Calu3 (cell line): ENCODE measurements around the gene ABHD14A. TPM values are rescaled to one million over a fixed set of nuclear protein-coding genes. Genes with fewer than 3 reads are reported as not detected.

Experiments
- BruUV-seq: library from RNA; stranded (reverse); fragments of 400-500 nt; replicated peaks from 2 replicates; lab custom pipeline; 2021; lab: Mats Ljungman, UMichigan
- CTCF ChIA-PET: fragments of 300-600 bp; sonication (Branson Sonifier 250); formaldehyde crosslinking; loops from one replicate; lab custom pipeline; 2022; ENCODE audit warnings: antibody characterized with exemption; lab: Charles Lee
- DNase-seq: peaks from one replicate; pipeline ENCODE4 v3.0.0; 2022
- H3K27ac Mint-ChIP-seq: one replicate; pipeline ENCODE4 v1.8.0; 2022; ENCODE audit warnings: mixed read lengths; ENCODE audit not compliant: unreplicated experiment
- H3K27me3 Mint-ChIP-seq: one replicate; pipeline ENCODE4 v1.8.0; 2022; ENCODE audit warnings: mixed read lengths; ENCODE audit not compliant: unreplicated experiment
- H3K36me3 Mint-ChIP-seq: one replicate; pipeline ENCODE4 v1.8.0; 2022; ENCODE audit warnings: mild to moderate bottlenecking, moderate library complexity, mixed read lengths; ENCODE audit not compliant: insufficient read depth, unreplicated experiment
- H3K4me1 Mint-ChIP-seq: one replicate; pipeline ENCODE4 v1.8.0; 2022; ENCODE audit warnings: mild to moderate bottlenecking, low read depth, mixed read lengths; ENCODE audit not compliant: unreplicated experiment
- H3K4me3 Mint-ChIP-seq: one replicate; pipeline ENCODE4 v1.8.0; 2022; ENCODE audit warnings: mild to moderate bottlenecking, low read depth, moderate library complexity, mixed read lengths; ENCODE audit not compliant: unreplicated experiment
- H3K9me3 Mint-ChIP-seq: one replicate; pipeline ENCODE4 v1.8.0; 2022; ENCODE audit warnings: low read depth, mixed read lengths; ENCODE audit not compliant: unreplicated experiment
- CTCF ChIP-seq: fragments of 200-600 bp; IDR thresholded peaks from one replicate; pipeline ENCODE4 v1.8.0; 2022; ENCODE audit warnings: antibody characterized with exemption; ENCODE audit not compliant: unreplicated experiment
- intact Hi-C: fragments of 100-400 bp; cut with micrococcal nuclease; formaldehyde crosslinking; loops from one replicate; pipeline ENCODE4 v1.10.0; 2022; ENCODE audit not compliant: unreplicated experiment
- total RNA-seq: library from RNA; stranded (reverse); gene quantifications from 2 replicates; pipeline ENCODE4 v1.2.3, GENCODE V29; 2022

Gene ABHD14A
- total RNA-seq, 1 experiment from 2014 or later, result 6.6 TPM

- no peaks in the 10 kb centered on the region for H3K4me1 Mint-ChIP-seq
- H3K27ac Mint-ChIP-seq, result no peak overlapping the region
- H3K9me3 Mint-ChIP-seq, result no peaks in the 10 kb centered on the region
- no peak for TF ChIP-seq CTCF
- no peaks in the 10 kb centered on the region for H3K27me3 Mint-ChIP-seq
- CTCF ChIA-PET, result no interaction called here
- DNase-seq, result no peak
- intact Hi-C loops, result no loop called here
- H3K36me3 Mint-ChIP-seq, result peaks cover 14% of the 10 kb centered on the region
- H3K4me3 Mint-ChIP-seq, result no peak overlapping the region
- no TSS peak for BruUV-seq
Measured at GRCh38 chr3:51929420-51930003, 45.4 kb upstream of the ABHD14A start.

DNA sequence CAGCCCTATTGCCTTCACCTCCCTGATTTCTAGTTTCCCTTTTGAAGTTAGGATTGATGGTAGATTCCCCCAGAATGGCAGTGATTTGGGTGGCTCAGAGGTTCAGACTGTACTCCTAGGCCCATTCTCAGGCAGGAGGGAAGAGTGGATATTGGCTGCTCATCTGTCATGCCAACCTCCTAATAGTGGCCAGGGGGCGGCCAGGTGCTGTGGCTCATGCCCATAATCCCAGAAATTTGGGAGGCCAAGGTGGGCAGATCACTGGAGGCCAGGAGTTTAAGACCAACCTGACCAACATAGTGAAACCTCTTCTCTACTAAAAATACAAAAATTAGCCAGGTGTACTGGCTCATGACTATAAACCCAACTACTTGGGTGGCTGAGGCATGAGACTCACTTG is 44.4 kb upstream of the ABHD14A start:
- Mint-ChIP-seq H3K27me3 (no peaks in the 10 kb centered on the region), H3K36me3 (peaks cover 20% of the 10 kb centered on the region), H3K4me3 (no peak overlapping the region), H3K9me3 (no peaks in the 10 kb centered on the region), H3K27ac (no peak overlapping the region), H3K4me1 (no peaks in the 10 kb centered on the region)
- DNase-seq, result no peak
- BruUV-seq, result no TSS peak
- intact Hi-C loops, result no loop called here
- no peak for TF ChIP-seq CTCF
- CTCF ChIA-PET, result no interaction called here

- Mint-ChIP-seq H3K4me1 (no peaks in the 10 kb centered on the region), H3K9me3 (no peaks in the 10 kb centered on the region), H3K27me3 (no peaks in the 10 kb centered on the region), H3K27ac (no peak overlapping the region), H3K36me3 (peaks cover 28% of the 10 kb centered on the region), H3K4me3 (no peak overlapping the region)
- no peak for DNase-seq
- CTCF ChIA-PET, result interaction anchor here (0.8 kb wide), 1 partner anchor 12 kb away, joined by 3 read pairs; no protein-coding TSS in a partner anchor
- no TSS peak for BruUV-seq
- no peak for TF ChIP-seq CTCF
- intact Hi-C loops, result no loop called here
Measured at GRCh38 chr3:51931756-51932155, 43.1 kb upstream of the ABHD14A start.

DNA sequence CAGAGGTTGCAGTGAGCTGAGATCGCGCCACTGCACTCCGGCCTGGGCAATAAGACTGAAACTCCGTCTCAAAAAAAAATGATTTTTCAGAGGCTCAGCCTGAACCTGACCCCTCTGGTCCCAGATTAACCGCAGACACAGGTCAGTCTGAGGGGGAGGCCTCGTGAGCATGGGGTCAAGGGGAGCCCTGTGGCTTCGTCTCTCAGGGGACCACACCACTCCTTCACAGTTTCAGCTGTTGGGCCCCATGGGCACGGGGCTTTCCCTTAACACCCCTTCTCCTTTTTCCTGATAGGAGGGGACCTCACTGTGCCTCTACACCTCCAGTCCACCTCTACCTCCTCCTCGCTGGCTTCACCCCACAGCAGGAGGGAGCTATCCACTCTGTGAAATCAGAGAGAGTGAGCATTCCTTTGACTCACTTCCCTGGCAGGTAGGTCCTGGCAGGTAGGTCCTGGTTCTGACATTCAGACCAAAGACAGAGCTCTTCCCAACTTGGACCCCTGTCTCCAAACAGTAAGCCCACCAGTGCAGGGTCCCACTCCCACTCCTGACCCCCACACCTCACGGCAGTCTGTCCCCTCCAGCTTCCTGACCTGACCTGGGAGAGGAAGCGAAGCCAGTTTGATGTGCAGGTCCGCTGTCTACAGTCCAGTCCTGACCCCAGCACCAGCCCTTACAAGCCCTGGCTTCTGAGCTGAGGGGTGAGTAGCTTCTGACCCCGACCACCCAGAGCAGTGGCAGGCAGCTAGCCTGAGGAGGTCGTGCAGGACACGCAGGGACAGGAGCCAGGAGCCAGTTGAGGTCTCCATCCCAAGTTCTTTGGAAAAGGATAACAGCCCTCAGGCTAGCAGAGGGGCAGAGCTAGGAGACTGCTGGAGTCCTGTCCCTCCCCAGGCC is 42.1 kb upstream of the ABHD14A start:
- CTCF ChIA-PET, result interaction anchor here (0.8 kb wide), 1 partner anchor 13 kb away, joined by 3 read pairs; no protein-coding TSS in a partner anchor
- Mint-ChIP-seq H3K27me3 (no peaks in the 10 kb centered on the region), H3K36me3 (peaks cover 33% of the 10 kb centered on the region), H3K4me3 (no peak overlapping the region), H3K9me3 (no peaks in the 10 kb centered on the region), H3K4me1 (no peaks in the 10 kb centered on the region), H3K27ac (no peak overlapping the region)
- DNase-seq, result no peak
- intact Hi-C loops, result no loop called here
- no TSS peak for BruUV-seq
- no peak for TF ChIP-seq CTCF
